HG02943 (cell line): ENCODE data around the gene DOCK6.

Experiments
- ATAC-seq: cut with Tn5 transposase; IDR thresholded peaks from one replicate; pipeline ENCODE4 v1.9.1; 2021; ENCODE audit warnings: mild to moderate bottlenecking, low read depth, moderate library complexity; ENCODE audit not compliant: unreplicated experiment

Gene DOCK6, protein sequence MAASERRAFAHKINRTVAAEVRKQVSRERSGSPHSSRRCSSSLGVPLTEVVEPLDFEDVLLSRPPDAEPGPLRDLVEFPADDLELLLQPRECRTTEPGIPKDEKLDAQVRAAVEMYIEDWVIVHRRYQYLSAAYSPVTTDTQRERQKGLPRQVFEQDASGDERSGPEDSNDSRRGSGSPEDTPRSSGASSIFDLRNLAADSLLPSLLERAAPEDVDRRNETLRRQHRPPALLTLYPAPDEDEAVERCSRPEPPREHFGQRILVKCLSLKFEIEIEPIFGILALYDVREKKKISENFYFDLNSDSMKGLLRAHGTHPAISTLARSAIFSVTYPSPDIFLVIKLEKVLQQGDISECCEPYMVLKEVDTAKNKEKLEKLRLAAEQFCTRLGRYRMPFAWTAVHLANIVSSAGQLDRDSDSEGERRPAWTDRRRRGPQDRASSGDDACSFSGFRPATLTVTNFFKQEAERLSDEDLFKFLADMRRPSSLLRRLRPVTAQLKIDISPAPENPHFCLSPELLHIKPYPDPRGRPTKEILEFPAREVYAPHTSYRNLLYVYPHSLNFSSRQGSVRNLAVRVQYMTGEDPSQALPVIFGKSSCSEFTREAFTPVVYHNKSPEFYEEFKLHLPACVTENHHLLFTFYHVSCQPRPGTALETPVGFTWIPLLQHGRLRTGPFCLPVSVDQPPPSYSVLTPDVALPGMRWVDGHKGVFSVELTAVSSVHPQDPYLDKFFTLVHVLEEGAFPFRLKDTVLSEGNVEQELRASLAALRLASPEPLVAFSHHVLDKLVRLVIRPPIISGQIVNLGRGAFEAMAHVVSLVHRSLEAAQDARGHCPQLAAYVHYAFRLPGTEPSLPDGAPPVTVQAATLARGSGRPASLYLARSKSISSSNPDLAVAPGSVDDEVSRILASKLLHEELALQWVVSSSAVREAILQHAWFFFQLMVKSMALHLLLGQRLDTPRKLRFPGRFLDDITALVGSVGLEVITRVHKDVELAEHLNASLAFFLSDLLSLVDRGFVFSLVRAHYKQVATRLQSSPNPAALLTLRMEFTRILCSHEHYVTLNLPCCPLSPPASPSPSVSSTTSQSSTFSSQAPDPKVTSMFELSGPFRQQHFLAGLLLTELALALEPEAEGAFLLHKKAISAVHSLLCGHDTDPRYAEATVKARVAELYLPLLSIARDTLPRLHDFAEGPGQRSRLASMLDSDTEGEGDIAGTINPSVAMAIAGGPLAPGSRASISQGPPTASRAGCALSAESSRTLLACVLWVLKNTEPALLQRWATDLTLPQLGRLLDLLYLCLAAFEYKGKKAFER (N-terminal part only)

DNA sequence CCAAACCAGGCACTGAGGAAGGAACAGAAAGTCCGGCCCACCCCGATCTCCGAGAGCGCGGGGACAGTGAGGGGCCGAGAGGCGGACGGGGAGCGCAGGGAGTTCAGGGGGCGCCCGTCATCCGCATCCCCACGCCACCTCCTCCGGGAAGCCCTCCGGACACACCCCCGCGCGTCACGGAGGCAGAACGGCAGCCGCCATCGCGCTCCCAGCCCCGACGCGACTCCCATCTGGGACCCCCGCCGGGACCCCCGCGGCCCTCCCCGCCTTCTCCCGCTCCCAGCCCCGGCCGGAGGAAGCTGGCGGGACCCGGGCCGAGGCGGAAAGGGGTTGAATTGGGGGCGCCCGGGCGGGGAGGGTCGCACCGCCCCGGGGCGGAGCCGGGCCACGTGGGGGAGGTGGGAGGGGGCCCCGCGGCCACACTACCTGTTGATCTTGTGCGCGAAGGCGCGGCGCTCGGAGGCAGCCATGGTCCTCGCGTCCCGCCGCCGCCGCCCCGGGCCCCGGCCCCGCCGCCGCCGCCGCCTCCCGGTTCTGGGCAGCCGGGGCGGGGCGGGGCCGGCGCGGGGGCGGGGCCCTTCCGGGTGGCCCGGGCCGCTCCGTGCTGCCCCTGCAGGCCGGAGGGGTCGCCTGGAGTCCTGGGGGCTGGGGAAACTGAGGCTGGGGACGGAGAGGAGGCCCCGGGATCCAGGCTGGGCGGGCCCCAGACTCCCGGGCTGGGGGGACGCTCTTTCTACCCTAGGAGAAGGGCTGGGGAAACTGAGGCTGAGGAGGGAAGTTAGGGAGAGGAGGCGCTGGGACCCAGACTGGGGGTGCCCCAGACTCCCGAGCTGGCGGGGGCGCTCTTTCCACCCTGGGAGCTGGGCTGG is at the start of gene DOCK6:
Gene DOCK6 (minus strand): TSS at position 554 of the 869 bp plus-strand sequence. CDS start 84 bp downstream, at position 470.
- ATAC-seq, result no peak

DNA sequence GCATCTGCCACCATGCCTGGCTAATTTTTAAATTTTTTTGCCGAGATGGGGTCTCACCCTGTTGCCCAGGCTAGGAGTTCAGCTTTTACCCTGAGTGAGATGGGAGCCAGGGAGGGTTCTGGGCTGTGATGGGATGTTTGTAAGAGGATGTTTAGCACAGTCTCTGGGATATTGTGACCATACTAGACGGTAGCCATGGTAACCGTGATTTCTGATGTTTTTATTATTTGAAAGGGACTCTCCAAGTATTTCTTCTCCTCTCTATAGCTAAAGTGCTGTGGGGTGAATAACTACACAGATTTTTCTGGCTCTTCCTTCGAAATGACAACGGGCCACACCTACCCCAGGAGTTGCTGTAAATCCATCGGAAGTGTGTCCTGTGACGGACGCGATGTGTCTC is 44.0 kb upstream of the DOCK6 start:
- ATAC-seq, result no peak

DNA sequence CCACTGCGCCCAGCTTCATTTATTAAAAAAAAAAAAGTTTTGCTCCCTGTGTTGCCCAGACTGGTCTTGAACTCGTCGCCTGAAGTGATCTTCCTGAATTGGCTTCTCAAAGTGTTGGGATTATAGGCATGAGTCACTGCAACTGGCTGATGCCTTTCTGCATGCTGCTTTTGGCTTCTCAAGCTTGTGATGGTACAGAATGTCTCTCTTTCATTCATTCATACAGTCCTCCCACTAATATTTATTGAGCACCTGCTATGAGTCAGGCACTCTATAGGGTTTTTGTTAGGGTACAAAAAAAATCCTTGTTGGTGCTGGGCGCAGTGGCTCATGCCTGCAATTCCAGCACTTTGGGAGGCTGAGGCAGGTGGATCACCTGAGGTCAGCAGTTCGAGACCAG is 42.6 kb upstream of the DOCK6 start:
- no peak for ATAC-seq

DNA sequence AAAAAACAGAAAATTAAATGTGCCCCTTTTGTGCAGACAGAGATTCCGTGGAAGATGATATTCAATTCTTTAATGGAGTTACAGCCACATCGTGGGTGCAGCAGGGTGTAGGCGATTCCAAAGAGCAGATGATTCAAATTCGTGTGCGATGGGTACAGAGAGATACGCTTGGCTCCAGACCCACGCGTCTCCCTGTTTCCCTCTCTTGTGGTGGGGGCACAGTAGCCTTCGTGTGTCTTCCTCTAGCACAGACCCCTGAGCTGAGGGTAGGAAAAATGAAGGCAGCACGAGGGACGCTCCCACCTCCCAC is 38.4 kb upstream of the DOCK6 start:
- ATAC-seq, result no peak

DNA sequence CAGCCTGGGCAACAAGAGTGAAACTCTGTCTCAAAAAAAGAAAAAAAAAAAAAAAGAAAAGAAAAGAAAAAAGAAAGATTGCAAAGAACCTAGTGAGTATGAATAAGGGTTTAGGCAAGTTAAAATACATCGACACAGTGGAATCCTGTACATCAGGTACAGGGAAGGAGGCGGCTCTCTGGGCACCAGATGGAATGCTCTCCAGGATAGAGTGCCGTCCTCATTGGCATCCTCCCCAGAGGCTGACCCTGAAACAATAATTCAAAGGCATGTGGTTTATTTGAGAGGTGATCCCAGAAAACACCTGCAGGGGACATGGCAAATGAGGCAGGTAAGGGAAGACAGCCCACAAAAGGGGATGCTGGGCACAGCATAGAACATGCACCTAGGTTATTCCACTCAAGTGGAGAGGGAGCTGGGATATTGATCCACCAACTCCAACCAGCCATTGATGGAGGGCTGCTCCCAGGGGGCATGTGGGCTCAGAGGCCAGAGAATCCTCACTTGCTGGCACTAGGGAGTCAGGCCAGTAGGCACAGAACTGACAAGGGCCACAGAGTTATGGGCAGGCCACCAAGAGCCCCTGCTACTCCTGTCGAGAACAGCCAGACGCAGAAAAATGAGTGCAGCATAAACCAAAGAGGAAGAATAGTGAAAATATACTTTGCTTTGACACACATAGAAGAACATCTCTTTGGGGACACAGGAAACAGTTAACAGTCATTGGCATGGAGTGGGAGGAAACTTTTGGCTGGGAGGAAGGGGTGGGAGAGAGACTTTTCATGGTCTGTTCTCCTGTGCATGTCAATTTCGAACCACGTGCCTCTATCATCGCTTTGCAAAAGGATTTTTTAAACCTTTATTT is 37.9 kb upstream of the DOCK6 start:
- ATAC-seq, result no peak

DNA sequence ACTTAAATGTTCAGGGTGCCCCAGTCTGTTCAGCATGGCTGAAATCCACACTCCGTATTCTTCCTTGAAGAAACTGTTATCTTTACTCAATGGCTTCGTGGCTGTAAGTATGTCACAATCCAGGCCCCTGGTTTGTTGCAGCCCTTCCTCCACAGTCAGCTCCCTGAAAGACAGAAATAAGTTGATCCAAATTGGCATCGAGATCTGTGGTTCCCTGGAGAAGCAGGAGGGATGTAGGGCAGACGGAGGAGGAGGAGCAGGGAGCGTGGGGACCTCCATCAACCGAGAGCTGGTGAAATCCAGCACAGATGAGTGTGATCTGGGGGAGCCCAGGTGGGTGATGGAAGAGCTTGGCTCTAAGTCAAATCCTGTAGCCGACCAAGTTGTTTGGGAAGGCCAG is 33.9 kb upstream of the DOCK6 start:
- no peak for ATAC-seq

DNA sequence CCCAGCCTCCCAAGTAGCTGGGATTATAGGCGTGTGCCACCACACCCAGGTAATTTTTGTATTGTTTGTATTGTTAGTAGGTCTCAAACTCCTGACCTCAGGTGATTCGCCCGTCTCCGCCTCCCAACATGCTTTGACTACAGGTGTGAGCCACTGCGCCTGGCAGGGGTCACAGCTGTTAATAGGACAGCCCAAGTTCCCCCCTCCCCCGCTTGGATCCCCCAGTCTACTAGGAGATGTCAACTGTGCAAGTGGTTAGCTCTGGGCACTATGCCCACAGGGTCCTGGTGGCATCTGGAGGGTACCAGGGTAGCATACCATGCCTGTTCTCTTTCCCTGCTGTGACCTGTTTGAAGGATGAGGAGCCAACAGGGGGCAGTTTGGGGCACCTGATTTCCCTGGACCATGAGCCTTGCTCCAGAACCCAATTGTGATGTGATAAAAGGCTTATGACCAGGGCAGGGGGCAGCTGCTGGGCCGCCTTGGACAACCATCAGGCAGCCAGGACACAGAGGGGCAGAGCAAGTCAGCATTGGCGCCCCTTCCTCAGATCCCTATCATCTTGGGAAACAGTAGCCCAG is 33.4 kb upstream of the DOCK6 start, which contains the start of gene TSPAN16:
Gene TSPAN16 (plus strand): TSS at position 496 of the 581 bp plus-strand sequence. CDS start 138 bp downstream, outside the sequence.
- no peak for ATAC-seq

DNA sequence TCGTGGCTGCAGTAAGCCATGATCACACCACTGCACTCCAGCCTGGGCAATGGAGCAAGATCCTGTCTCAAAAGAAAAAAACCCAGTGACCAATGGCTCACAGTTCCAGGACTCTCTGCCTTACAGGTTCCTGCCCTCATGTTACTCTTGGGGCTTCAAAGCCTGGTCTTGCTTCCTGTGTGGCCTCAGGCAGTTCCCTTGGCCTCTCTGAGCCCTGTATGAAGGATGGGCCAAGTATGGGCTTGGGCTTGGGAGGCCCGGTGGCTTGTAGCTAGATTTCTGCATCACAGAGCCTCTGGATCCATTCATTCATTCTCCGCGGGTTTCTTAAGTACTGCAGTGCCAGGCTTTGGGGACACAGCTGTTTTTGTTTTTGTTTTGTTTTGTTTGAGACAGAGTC is 32.9 kb upstream of the DOCK6 start:
- no peak for ATAC-seq

DNA sequence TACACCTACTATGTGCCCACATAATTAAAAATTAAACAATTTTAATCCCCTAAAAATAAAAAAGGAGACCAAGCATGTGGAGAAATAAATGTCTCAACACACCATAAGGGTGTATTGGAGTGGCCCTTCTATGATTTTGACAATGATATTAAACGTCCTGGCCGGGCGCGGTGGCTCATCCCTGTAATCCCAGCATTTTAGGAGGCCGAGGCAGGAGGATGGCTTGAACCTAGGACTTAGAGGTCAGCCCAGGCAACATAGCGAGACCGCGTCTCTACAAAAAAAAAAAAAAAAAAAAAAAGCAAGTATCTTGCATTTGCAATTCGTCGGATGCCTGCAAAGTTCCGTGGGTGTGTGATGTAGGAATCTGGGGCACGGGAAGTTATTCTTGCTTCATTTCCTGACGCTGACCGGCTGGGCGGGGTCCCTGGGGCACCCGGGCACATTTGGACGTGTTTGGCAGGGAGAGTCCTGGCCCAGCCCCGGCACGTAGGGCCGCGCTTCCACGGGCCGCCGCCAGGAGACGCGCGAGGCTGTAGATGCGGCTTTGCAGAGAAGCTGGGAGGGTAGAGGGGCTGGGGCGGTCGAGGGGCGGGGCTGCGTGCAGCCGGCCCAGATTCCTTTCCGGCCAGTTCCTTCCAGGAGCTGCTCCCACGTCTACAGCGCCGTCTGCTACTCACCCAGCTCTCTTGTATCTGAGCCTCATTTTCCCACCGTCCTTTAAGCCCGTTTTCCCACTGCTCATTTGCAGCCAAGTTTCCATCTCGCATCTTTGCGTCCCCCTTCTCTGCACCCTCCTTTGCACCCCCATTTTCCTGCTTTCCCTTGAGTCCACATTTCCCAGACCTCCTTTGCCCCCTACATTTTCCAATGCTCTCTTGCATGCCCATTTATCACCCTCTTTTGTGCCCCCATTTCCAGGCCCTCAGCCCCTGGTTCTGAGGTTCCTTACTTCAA is 31.4 kb upstream of the DOCK6 start:
- no peak for ATAC-seq

DNA sequence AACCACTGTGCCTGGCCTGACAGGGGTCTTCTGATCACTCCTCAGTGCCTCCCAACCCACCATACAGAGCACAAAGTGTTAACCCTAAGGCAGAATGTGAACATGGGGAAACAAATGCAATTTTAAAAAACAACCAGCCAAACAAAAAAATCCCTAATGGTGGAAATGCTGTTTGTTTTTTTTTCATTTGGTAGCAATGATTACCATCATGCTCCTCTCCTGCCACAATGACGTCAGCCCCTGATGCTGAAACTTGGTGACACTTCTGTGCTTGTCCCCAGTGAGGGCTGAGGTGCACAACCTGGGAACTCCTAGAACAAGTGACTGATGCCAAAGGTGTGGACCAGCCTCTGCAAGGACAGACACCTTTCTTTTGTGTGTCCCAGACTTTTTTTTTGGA is 29.7 kb upstream of the DOCK6 start:
- ATAC-seq, result no peak

DNA sequence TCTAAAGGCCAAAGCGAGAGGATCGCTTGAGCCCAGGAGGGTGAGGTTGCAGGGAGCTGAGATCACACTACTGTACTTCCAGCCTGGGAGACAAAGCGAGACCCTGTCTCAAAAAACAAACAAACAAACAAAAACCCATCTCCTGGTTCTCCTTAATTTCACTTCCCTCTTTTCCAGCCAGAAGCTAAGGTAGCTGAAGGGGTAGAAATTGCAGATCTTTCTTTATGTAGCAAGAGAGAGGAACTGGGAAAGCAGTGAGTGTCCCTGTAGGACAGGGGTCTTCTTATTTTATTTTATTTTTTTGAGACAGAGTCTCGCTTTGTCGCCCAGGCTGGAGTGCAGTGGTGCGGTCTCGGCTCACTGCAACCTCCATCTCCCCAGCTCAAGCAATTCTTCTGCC is 29.1 kb upstream of the DOCK6 start:
- ATAC-seq, result no peak

DNA sequence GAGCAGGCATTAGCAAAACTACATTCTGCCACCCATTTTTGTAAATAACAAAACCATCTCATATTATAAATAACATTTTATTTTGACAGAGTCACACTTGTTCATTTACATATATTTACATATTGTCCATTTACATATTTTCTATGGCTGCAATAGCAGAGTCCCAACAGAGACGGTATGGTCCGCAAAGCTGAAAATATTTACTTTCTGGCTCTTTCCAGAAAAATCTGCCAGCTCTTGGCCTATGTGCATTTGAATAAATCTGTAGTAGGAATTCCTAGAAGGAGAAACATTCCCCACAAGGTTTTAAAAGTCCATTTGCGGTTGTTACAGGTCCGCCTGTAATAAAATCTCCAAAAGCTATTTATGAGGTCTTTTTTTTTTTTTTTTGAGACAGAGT is 27.9 kb upstream of the DOCK6 start:
- ATAC-seq, result no peak

DNA sequence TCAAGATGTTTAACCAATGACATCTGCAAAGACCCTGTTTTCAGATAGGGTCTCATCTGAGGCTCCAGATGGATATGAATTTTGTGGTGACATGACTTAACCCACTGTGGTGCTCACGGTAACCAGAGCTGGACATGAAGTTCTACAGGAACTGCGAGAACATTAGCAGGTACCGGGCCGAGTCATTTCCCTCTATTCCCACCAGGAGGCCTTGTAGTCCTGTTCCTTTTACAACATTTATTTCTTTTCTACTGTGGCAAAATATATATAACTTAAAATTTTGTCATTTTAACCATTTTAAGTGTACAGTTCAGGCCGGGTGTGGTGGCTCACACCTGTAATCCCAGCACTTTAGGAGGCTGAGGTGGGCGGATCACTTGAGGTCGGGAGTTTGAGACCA is 26.0 kb upstream of the DOCK6 start:
- ATAC-seq, result no peak

DNA sequence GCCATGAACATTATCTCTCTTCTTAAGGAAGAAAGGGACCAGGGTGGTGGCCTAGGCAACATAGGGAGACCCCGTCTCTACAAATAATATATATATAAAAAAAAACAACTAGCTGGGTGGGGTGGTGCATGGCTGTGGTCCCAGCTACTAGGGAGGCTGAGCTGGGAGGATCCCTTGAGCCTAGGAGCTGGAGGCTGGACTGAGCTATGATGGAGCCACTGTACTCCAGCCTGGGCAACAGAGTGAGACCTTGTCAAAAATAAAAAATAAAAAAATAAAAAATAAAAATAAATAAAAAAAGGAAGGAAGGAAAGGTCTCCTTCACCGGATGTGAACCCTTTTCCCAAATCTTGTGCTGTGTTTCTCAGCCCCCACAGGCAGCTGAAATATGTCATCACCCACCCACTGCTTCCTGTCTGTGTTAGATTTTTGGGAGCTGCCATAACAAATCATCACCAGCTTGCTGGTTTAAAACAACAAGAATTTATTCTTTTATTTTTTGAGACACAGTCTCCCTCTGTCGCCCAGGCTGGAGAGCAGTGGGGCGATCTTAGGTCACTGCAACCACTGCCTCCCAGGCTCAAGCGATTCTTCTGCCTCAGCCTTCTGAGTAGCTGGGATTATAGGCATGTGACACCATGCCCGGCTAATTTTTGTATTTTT is 24.1 kb upstream of the DOCK6 start:
- ATAC-seq, result no peak

DNA sequence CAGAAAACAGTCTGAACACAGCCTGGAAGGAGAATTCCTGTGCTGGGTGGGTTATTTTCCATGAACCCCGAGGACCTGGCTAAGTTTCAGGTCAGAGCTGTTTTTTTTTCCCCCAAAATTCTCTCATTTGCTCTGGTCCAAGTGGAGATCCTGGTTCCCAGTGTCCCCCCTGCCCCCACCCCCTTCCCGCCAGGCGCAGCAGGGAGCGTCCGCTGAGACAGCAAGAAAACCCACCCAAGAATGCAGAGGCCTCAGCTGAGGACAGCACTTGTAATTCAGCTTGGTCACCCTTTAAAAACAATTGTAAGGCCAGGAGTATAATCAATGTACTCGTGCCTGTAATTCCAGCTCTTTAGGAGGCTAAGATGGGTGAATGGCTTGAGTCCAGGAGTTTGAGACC is 22.2 kb upstream of the DOCK6 start:
- no peak for ATAC-seq

DNA sequence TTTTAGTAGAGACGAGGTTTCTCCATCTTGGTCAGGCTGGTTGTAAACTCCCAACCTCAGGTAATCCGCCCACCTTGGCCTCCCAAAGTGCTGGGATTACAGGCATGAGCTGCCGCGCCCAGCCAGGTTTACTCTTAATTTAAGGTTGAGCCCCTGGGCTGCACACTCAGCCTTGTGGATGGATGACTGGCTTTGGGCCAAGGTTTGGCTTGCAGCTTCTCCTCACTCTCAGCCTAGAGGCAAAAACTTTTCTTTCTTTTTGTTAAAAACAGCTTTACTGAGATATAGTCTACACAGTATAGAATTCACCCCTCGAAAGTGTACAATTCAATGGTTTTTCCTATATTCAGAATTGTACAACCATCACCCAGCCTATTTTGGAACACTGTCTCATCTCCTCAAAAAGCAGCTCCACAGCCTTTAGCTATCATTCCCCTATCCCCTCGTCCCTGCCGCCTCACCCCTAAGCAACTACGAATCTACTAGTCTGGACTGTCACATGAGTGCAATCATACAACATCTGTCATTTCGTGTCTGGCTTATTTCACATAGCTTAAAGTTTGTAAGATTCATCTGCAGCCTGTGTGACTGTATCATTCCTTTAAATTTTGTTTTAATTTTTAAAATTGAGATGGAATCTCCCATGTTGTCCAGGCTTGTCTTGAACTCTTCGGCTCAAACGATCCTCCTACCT is 19.2 kb upstream of the DOCK6 start:
- ATAC-seq, result no peak
